ENCODE measurements around the gene TECTA.
"Not testable (repeated sequence)": the region's sequence is repeated elsewhere in the genome, so short reads cannot be mapped to it uniquely, and the experiment has no call there.

TECTA gene

DNA sequence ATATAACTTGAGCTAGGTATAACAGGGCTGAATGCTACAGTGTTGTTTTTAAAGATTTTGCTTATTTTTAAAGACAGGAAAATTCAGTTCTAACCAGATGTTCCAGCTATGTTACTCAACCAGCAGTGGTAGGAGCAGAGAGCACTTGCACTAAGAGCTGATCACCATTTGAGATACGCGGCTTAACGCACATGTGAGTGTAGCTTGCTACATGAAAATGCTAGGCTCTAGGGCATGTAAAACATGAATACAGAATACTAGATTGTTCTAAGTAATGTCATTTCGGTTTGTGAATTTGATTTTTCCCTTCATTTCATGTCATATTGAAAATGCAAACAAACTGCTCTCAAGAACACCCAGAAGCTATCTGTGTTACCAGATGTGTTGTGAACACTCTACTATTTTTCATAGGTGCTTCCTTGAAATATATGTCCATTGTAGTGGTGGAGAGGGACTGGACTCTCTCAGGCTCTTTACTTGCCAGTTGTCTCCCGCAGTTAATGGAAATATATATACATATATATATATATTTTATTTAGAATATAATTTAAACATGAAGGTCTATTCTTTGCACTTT is 10.8 kb upstream of the TECTA start:
- DNase-seq (ENCODE audit: low spot score), result no peak

DNA sequence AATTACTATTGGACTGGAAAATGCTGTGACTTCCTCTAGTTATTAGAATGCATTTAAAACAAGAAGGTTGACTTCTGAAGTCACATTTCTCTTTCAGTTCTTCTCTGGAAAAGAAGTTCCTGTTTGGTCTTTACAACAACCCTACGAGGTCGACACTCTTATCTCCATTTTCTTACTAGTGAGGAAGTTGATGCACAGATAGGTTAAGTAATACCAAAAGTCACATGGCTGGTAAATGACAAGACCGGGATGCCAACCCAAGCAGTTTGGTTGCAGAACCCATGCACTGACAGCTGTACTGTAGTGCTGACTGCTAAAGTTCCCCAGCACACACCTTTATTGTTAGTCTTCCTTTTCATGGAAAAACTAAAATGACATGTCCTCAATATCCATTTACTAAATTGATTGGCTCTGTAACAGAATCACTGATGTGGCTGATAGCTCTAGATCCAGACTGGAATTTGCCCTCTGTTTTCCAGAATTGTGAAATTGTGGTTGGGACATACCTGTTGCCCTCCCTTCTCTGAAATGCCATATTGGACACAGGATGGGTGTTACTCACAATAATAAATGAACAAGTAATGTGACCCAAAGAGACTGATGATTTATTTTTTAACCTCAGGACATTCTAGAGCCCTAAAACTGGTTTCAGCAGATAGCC is 9.4 kb upstream of the TECTA start:
- DNase-seq (ENCODE audit: low spot score), result no peak

DNA sequence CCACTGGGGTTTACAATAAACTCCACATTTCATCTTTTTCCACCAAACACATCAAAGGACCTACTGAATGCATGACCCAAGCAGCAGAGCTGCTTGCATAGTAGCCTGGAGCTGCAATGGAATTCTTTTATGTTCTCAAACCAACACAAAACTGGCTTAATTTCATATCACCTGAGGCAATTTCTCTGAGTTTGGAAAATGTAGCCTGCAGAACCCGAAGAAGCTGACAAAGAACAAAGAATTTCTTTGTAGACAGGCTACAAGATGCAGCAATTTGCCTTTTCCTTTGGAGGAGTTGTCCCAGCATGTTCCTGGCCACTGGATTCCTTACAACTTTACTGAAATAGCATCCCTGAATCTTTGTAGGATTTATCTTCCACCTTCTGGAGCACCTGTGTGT is 5.5 kb upstream of the TECTA start:
- no peak for DNase-seq (ENCODE audit: low spot score)

DNA sequence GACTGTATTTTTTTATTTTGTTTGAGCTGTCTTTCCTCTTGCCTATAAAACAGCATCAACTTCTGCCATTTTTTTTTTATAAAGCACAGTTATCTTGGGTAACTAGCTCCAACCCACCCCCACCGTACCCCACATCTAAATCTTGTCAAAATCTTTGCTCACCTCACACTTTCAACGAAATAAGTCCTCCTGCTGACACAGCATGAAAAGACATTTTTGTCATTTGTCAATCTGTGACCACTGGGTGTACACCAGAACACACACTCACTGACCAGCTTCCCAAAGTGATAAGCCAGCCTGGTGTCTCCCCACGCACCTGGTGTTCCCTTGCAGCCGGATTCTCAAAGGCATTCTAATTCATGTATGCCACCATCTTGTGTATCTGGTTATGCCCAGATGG is 1.7 kb upstream of the TECTA start:
- DNase-seq (ENCODE audit: low spot score), result no peak

DNA sequence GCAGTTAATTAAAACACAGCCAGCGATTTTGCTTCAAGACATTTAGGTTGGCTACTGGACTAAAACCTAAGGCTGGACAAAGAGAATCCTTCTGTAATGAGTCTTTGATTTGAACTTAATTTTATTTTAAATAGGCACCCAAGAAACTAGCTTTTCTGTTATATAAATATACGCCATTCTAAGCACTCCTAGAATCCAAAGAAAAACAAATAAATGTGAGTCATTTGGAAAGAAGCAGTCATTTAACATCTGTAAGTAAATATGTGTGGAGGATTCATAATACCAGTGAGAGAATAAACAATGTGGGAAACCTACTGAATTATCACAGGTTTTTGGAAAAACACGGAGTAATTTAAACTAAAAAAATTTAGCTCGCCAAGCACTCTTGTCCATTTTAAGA is 1.2 kb upstream of the TECTA start:
- no peak for DNase-seq (ENCODE audit: low spot score)

DNA sequence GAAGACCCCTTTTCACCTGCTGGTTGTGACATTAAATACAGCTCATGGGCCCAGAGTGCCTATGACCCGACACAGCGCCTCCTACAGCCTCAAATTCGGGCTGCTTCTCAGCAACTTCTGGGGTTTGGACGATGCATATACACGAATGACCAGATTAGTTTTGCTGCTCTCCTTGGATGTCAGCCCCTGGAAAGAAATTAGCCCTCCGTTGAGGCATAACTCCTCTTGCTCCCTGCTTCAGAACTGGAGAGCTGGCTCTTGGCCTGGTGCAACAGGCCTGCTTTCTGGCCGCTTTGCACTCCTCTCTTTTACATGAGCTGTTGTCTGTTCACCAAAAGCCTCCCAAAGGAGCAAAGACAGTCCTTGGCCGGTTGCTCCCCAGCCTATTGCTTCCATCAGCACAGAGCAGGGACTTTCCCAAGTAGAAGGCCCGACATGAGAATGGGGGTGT is 3.3 kb downstream of the TECTA start:
- DNase-seq (ENCODE audit: low spot score), result no peak

DNA sequence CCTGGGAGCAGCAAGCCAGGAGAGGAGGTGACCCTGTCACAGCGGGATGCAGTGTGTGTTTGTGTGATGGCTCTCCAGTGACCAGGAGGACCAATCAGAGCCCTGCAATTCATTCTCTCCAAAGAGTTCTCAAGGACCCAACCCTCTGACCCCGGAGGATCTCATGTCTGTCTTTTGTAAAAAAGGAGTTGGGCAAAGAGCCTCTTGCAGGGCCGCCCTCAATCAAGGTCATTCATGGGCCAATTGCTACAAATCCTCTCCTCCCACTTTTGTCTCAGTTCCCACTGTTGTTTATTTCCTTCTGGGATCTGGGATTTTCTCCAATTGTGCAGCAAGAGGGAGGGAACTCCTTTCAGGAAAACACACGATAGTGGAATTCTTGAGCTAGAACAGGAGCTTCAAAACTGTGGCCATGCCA is 4.0 kb downstream of the TECTA start:
- DNase-seq (ENCODE audit: low spot score), result no peak

DNA sequence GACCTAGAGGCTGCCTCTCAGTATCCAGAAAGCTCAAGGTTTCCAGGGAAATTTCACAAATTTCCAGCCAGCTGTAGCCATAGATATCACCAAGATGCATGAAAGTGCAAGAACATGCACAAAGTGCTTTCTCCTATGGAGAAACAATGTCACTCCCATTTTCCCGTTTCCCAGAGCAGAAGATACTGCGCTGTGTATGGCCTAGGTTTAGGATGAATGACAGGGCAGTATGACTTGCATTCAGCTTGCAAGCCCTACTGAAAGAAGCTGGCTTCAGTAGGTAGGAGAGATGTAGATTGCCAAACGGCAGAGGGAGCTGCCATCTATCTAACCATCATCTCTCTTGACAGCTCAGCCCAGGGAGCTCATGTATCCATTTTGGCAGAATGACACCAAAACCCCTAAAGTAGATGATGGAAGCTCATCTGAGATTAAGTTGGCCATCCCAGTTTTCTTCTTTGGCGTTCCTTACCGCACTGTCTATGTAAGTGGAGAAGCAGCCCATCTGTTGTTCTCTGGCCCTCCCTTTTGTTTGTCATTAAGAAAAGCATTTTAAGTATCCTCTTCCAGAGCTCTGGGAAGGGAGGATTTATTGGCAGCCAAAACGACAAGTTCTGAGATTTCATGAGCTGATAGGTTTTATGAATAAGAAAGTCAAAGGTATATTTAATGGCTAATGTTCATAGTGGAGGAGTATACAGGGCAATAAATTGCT is 4.6 kb downstream of the TECTA start:
- DNase-seq (ENCODE audit: low spot score), result no peak

DNA sequence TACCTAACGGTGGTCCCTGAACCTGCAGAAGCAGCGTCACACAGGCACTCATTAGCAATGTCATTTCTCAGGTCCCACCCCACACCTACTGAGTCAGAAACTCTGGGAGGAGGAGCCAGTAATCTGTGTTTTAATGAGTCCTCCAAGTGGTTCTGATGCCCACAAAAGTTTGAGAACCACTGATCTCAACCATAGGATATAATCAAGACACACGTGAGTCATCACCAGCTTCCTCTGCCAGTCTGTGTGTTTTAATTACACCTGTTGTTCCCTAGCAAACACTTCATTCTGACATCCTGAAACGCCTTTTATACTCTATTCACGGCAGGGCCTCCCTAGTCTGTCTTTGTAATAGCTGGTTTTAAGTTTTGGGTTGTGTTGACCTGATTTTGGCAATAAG is 5.8 kb downstream of the TECTA start:
- no peak for DNase-seq (ENCODE audit: low spot score)

DNA sequence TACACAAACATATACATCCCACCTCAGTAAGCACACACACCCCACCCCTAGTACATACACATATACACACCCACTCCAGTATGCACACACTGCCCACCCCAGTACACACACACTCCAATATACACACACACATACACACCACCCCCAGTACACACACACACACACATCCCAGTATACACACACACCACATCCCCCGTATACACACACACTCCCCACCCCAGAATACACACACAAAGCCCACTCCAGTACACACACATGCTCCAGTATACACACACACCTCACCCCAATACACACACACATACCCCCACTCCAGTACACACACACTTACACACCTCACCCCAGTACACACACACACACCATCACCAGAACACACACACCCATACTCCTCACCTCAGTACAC is 7.4 kb downstream of the TECTA start:
- DNase-seq (ENCODE audit: low spot score), result no peak

DNA sequence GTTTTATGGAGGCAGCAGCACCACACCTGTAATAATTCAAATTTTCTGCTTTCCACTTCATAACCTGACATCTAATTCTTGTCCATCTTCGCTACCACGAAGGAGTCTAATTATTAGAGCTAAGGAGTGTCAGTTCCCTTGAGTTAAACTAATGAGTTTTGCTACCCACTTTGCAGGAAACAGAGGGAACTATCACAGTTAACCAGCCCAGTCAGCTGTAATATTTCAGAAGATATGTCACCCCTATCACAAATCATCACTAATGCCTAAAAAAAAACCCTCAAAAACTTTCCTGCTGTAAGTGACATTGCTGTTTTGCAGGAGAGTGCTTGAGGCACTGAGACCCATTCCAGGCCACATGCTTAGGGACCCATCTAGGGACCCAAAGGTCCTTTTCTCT is 8.4 kb downstream of the TECTA start:
- no peak for DNase-seq (ENCODE audit: low spot score)

DNA sequence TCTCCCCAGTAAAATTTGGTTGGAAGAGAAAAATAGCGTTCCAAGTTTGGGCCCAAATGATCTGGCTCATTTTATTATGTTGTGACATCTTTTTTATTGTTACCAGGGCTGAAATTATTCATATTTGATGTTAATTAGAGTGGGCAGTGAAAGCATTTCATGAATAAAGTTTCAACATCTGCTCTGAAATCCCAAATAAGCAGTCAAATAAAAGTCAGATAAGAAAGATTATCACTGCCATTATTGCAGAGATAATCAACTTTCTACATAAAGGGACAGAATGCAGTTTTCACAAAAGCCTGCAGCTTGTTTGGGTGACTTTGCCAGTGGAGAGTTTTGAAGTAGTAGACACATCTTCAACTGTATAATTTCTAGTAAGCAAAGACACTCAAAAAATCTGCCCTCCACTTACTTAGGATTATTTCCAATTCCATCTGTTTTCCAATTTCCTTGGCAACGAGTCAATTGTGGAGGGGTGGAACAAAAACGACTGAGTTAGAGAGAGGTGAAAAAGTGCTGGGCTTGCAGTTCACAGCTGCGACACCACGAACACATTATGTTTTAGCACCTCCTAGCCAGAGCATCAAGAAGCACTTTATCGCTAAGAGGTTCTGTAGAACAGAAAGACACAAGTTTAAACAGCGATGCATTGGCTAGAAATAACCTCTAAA is 9.0 kb downstream of the TECTA start:
- DNase-seq (ENCODE audit: low spot score), result no peak

DNA sequence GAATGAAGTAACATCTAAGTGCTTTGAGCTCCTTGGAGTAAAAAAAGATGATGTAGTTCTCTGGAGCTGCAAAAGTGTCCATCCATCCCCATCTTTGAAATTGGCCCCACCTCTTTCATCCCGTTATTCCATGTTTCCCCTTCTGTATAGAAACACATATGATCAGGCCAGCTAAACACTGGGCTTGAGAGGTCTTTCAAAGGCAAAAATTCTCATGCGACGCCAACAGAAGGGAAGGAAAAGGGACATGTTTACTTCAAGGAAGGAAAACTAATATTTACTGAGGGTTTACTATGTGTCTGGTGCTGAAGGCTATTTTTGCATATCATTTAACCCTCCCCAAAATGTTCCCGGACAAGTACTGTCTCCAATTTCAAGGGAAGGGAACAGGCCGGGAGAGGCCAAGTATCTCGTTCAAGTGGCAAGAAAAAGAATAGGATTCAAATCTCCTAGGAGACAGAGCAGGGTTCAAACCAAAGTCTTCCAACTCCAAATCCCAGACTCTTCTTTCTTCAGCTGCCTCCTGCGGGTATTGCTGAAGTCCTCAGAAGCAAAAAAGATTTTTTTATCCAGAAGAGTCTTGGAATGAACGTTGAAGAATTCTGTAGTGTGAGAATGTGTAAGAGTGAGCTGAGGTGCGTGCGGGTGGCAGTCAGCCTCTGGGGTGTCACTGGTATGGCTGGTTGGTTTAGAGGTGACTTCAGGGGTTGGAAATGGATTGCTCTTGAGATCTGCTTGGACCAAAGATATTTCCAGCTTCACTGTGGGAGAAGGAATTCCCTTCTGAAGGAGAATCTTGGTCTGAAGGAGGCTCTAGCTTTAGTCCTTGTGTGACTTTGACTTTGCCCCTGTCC is 10.1 kb downstream of the TECTA start:
- no peak for DNase-seq (ENCODE audit: low spot score)

DNA sequence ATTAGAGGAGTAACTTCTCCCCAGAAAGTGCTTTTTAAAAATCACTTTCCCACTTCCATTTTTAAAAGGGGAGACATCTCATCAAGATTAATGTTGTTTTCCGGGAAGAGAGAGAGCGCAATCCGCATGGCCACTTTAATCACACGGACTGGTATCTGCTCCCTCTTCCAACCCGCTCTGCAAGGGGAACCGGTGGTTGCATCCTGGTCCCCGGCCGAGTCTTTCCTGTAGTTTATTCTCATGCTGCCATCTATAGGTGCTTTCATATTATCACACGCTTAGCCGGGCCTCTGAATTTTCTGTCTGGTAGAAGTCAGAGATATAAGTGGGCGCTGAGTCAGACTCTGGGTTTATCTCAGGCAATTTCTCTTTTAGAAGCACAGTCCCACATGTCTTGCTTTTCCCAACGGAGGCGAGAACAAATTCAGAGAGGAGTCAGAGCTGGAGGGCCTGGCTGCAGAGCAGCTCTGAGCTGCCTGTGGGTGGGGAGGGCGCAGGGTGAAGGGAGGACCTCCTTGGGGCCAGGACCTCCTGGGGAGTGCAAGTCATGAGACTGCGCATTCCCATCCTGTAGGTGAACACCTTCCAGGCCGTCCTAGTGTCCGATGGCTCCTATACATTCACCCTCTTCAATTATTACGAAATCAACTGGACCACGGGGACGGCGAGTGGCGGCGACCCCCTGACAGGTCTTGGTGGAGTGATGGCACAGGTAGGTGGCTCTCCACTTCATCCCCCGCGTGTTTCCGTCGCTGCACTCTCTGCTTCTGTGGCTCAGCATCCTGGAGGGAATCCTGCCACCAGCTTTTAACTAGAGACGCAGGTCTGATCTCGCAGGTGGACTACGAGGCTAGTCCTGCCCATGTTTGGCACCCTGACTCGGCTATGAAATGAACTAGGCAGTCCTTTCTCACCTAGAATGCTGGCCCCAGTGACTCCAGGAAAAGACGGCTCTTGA is 11.7 kb downstream of the TECTA start:
- DNase-seq (ENCODE audit: low spot score), result peak; percentile 63

DNA sequence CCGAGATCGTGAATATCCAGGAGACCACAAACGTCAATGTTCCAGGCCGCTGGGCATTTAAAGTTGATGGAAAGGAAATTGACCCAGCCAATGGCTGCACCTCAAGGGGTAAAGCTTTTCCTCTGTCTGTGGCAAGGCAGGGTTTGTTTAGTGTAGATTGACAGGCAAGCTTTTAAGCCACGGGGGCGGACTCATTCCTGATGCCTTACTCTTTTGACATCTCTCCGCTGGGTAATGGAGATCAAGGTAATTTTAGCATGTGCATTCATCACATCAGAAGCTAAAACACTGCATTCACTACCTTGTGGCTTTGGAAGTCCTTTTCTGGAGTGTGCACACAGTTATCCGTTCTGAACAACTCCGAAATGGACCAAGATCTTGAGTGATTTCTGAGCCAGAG is 12.6 kb downstream of the TECTA start:
- no peak for DNase-seq (ENCODE audit: low spot score)

DNA sequence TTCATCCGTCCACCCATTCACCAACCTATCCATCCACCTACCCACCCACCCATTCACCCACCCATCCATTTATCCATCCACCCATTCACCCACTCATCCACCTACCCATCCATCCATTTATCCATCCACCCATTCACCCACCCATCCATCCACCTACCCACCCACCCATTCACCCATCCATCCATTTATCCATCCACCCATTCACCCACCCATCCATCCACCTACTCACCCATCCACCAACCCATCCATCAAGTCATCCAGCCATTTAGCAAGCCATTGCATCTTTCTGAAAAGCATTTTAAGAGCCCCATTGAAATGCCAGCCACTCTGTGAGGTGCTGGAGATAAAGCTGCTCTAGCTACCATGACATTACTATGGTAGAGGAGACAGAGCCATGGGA is 14.0 kb downstream of the TECTA start:
- DNase-seq (ENCODE audit: low spot score), result not testable (repeated sequence)

DNA sequence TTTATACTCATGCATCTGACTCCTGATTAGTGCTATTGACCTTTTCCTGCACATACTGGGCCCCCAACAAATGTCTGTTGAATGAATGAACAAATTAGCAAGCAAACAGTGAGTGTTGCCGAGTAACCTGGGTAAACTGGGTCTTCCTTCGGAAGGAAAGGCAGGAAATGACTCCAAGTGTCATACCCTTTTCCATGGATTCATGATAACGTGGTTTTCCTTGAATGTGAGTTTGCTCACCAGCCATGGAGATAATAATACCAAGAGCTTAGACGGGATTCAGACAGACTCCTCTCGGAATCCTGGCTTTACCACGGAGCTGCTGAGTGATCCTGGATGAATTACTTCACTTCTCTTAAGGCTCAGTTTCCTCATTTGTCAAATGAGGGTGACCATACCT is 16.7 kb downstream of the TECTA start:
- peak; percentile 79 for DNase-seq (ENCODE audit: low spot score)

DNA sequence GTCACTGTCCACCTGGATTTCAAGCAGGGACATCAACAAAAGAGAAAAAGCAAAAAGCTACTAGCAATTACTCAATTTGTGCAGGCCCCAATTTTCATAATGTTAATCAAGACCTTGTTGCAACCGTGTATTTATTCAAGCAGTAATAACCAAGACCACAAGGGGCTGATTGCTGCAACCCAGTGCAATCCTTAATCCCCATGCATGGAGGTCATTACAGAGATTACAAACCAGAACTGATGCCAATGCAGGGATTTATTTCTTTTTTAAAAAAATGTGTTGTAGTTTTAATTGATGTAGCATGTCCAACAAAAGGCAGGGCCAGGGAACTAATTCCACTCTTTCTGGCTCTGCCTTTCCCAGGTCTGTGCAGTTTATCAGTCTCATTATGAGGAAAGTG is 18.4 kb downstream of the TECTA start:
- no peak for DNase-seq (ENCODE audit: low spot score)

DNA sequence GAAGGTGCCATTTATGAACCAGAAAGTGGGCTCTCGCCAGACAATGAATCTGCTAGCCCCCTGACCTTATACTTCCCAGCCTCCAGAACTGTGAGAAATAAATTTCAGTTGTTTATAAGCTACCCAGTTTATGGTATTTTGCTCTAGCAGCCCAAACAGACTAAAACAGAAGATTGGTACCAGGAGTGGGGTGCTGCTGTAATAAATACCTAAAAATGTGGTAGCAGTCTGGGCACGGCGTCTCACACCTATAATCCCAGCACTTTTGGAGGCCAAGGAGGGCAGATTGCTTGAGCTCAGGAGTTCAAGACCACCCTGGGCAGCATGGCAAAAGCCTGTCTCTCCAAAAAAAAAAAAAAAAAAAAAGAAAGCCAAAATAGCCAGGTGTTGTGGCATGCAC is 21.3 kb downstream of the TECTA start:
- DNase-seq (ENCODE audit: low spot score), result no peak

DNA sequence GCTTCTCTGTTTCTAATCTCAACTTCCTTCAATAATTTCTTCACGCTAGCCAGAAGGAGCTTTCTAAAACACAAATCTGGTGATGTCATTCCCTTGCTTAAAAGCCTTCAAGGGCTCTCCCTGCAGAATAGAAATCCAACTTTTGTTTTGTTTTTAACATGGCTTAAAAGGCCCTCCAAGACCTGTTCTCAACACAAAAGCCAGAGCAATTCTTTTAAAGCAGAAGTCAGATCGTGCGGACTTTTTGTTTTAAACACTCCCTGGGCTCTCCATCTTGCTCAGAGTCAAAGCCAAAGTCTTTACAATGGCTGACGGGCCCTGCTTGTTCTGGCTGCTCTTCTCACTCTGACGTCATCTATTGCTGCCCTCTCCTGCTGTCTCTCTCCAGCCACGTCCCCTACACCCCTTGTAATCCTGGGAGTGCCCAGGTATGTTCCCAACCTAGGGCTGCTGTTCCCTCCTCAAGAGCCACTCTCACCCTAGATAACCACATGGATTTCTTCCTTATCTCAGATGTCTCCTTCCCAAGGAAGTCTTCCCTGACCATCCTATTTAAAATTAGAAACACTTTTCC is 22.5 kb downstream of the TECTA start:
- DNase-seq (ENCODE audit: low spot score), result no peak

DNA sequence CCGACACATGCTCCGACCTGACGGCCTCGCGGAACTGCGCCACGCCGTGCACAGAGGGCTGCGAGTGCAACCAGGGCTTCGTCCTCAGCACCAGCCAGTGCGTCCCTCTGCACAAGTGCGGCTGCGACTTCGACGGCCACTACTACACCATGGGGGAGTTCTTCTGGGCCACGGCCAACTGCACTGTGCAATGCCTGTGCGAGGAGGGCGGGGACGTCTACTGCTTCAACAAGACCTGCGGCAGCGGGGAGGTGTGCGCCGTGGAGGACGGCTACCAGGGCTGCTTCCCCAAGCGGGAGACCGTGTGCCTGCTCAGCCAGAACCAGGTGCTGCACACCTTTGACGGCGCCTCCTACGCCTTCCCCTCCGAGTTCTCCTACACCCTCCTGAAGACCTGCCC is 26.8 kb downstream of the TECTA start:
- DNase-seq (ENCODE audit: low spot score), result no peak

Data from kidney capillary endothelial cell (primary cell).